Ishikawa (cell line): Measurements from ENCODE around the gene CPA5.

Source experiments
- CEBPB ChIP-seq: IDR thresholded peaks from 2 replicates; pipeline ENCODE4 v1.6.1; 2012
- CREB1 ChIP-seq: IDR thresholded peaks from 2 replicates; pipeline ENCODE4 v1.6.1; 2012; ENCODE audit warnings: low read depth
- EGR1 ChIP-seq: IDR thresholded peaks from 2 replicates; pipeline ENCODE4 v1.6.1; 2012
- EP300 ChIP-seq: IDR thresholded peaks from 2 replicates; pipeline ENCODE4 v1.6.1; 2012; ENCODE audit warnings: borderline replicate concordance
- FOXM1 ChIP-seq: IDR thresholded peaks from 2 replicates; pipeline ENCODE4 v1.6.1; 2012; ENCODE audit warnings: low read depth, borderline replicate concordance
- MAX ChIP-seq: IDR thresholded peaks from 2 replicates; pipeline ENCODE4 v1.6.1; 2012
- NFIC ChIP-seq: IDR thresholded peaks from 2 replicates; pipeline ENCODE4 v1.6.1; 2012
- RAD21 ChIP-seq: IDR thresholded peaks from 2 replicates; pipeline ENCODE4 v1.6.1; 2012; ENCODE audit warnings: low read depth
- TAF1 ChIP-seq: IDR thresholded peaks from 2 replicates; pipeline ENCODE4 v1.6.1; 2012; ENCODE audit warnings: low read depth, mild to moderate bottlenecking
- TCF12 ChIP-seq: IDR thresholded peaks from 2 replicates; pipeline ENCODE4 v1.6.1; 2012; ENCODE audit warnings: low read depth
- TEAD4 ChIP-seq: IDR thresholded peaks from 2 replicates; pipeline ENCODE4 v1.6.1; 2012
- USF1 ChIP-seq: IDR thresholded peaks from 2 replicates; pipeline ENCODE4 v1.6.1; 2012
- YY1 ChIP-seq: IDR thresholded peaks from 2 replicates; pipeline ENCODE4 v1.6.1; 2012; ENCODE audit warnings: low read depth
- ZBTB7A ChIP-seq: IDR thresholded peaks from 2 replicates; pipeline ENCODE4 v1.6.1; 2012; ENCODE audit warnings: low read depth
- TF ChIP-seq, protein P1 (sequence below): IDR thresholded peaks from 2 replicates; pipeline ENCODE4 v1.6.1; 2012; ENCODE audit warnings: low read depth, mild to moderate bottlenecking

CPA5 gene

DNA sequence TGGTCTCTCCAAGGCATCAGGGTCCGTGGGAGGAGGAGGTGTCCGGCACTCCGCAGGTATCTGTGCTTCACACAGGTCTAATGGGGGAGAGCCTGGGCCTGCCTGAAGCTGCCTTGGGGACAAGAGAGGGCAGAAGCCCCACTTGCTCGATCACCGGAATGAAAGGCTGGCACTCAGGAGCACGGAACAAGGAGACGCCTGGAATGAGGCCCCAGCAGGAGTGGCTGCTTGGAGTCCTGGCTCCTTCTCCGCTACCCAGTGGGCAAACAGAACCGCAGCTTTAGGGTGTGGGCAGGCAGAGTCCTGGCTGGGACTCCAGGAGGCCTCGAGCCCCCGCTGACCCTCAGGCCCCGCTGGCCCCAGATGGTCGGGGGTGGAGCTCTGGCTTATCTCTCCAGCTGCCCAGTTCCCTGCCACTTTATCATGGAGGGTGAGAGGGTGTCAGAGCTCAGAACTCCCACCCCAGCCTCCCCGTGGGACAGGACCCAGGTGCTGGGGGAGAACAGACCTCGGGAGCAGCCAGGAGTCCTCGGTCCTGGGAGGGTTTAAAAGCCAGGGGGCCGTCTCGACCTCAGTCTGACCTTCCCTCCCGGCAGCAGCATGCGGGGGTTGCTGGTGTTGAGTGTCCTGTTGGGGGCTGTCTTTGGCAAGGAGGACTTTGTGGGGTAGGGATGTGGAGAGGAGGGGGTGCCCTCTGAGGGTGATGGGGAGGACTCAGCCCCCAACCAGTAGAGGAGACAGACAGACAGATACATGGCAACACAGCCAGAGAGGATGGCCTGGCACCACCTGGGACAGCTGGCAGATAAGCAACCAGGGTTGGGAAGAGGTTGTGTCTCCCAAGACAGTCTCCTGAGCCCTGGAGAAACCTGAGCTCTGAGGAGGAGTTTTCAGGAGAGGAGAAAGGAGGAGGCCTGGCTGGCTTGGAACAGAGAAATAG lies 35.6 kb downstream of the CPA5 start, which contains the start of gene CPA1:
TSS of gene CPA1 (plus strand) at position 574 of the 940 bp plus-strand sequence. CDS start at position 601, 27 bp downstream.
- TF ChIP-seq MAX (no peak), EP300 (no peak), ZBTB7A (no peak), TAF1 (no peak), FOXM1 (no peak), RAD21 (no peak), CREB1 (no peak), YY1 (no peak), EGR1 (no peak), CEBPB (no peak), TCF12 (no peak), TEAD4 (no peak), USF1 (no peak), NFIC (no peak)
- TF ChIP-seq, protein P1, sequence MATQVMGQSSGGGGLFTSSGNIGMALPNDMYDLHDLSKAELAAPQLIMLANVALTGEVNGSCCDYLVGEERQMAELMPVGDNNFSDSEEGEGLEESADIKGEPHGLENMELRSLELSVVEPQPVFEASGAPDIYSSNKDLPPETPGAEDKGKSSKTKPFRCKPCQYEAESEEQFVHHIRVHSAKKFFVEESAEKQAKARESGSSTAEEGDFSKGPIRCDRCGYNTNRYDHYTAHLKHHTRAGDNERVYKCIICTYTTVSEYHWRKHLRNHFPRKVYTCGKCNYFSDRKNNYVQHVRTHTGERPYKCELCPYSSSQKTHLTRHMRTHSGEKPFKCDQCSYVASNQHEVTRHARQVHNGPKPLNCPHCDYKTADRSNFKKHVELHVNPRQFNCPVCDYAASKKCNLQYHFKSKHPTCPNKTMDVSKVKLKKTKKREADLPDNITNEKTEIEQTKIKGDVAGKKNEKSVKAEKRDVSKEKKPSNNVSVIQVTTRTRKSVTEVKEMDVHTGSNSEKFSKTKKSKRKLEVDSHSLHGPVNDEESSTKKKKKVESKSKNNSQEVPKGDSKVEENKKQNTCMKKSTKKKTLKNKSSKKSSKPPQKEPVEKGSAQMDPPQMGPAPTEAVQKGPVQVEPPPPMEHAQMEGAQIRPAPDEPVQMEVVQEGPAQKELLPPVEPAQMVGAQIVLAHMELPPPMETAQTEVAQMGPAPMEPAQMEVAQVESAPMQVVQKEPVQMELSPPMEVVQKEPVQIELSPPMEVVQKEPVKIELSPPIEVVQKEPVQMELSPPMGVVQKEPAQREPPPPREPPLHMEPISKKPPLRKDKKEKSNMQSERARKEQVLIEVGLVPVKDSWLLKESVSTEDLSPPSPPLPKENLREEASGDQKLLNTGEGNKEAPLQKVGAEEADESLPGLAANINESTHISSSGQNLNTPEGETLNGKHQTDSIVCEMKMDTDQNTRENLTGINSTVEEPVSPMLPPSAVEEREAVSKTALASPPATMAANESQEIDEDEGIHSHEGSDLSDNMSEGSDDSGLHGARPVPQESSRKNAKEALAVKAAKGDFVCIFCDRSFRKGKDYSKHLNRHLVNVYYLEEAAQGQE: no peak

GRCh38 chr7:130380861-130381455 lies 36.3 kb downstream of the CPA5 start:
- no peak for TF ChIP-seq CREB1
- no peak for TF ChIP-seq MAX
- no peak for TF ChIP-seq TEAD4
- TF ChIP-seq TAF1: no peak
- TF ChIP-seq, protein P1: no peak
- no peak for TF ChIP-seq USF1
- no peak for TF ChIP-seq EP300
- no peak for TF ChIP-seq EGR1
- TF ChIP-seq FOXM1: no peak
- no peak for TF ChIP-seq CEBPB
- TF ChIP-seq RAD21: no peak
- TF ChIP-seq TCF12: no peak
- TF ChIP-seq ZBTB7A: no peak
- no peak for TF ChIP-seq NFIC
- no peak for TF ChIP-seq YY1

DNA sequence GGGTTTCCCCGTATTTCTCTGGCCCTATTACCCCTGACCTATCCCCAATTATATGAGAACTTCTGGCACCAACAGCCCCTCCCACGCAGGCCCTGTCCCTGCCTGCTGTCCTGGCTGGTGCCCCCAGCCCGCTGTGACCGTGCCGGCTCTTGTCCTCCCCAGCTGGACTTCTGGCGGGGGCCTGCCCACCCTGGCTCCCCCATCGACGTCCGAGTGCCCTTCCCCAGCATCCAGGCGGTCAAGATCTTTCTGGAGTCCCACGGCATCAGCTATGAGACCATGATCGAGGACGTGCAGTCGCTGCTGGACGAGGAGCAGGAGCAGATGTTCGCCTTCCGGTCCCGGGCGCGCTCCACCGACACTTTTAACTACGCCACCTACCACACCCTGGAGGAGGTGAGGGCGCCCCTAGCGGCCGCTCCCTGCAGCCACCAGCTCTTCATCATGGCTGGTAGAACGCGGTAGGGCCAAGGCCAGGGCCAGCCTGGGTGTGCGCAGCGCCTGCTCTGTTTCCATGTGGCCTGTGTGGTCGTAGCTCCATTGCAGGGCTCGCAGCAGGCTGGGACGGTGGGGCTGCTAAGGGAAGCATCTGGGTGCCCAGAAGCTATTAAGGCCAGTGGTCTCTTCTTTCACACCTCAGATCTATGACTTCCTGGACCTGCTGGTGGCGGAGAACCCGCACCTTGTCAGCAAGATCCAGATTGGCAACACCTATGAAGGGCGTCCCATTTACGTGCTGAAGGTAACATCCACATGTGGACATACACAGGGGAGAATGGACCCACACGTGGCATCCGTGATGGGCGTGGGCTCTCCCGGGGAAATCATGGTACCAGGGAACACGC lies 37.1 kb downstream of the CPA5 start:
- TF ChIP-seq, protein P1: no peak
- TF ChIP-seq USF1 (no peak), CREB1 (no peak)
